Epithelial cell of proximal tubule (primary cell): ENCODE results near the gene BMPER. TPM values are rescaled to one million over a fixed set of nuclear protein-coding genes. Genes with fewer than 3 reads are reported as not detected.
A peak's percentile ranks its signal among the peaks of the same experiment; 100 is the strongest.

Experiments used
- DNase-seq: peaks from one replicate; pipeline ENCODE4 v3.0.0-alpha.2; 2011; ENCODE audit warnings: low read depth
- H3K4me3 ChIP-seq: 2 replicates; pipeline ENCODE4 v1.5.1; 2011; ENCODE audit warnings: low read depth, mild to moderate bottlenecking, low read length
- CTCF ChIP-seq: conservative IDR thresholded peaks from 2 replicates; pipeline ENCODE4 v1.5.1; 2012; ENCODE audit warnings: low read depth, mild to moderate bottlenecking, low read length
- total RNA-seq: library from RNA; depleted of rRNA; stranded (reverse); fragments of >200 nt; gene quantifications from 2 replicates; pipeline ENCODE4 v1.2.3, GENCODE V29; 2015

BMPER gene
- total RNA-seq, 1 donor from 2014 or later = 0.29 TPM

GRCh38 chr7:33933611-33934281 lies 28.4 kb downstream of the BMPER start:
- DNase-seq = peak; percentile 66
- TF ChIP-seq CTCF = no peak

GRCh38 chr7:33934391-33934790 lies 29.1 kb downstream of the BMPER start:
- H3K4me3 ChIP-seq = no peak overlapping the region
- no peak for DNase-seq
- TF ChIP-seq CTCF = no peak

More at GRCh38 chr7:33933611-33934281, 28.4 kb downstream of the BMPER start:
- no peak overlapping the region for H3K4me3 ChIP-seq

- H3K4me3 ChIP-seq = no peak overlapping the region
- no peak for DNase-seq
- TF ChIP-seq CTCF = no peak
These were observed 31.2 kb downstream of the BMPER start for GRCh38 chr7:33936503-33936902.

GRCh38 chr7:33937871-33938270 lies 32.5 kb downstream of the BMPER start:
- no peak for TF ChIP-seq CTCF
- H3K4me3 ChIP-seq = no peak overlapping the region
- DNase-seq = no peak

- no peak for TF ChIP-seq CTCF
- H3K4me3 ChIP-seq = no peak overlapping the region
- no peak for DNase-seq
These were observed 33.8 kb downstream of the BMPER start for GRCh38 chr7:33939121-33939520.

- no peak overlapping the region for H3K4me3 ChIP-seq
- TF ChIP-seq CTCF = no peak
These were observed 35.2 kb downstream of the BMPER start for GRCh38 chr7:33940503-33940902.

GRCh38 chr7:33941418-33941817 lies 36.1 kb downstream of the BMPER start:
- no peak for TF ChIP-seq CTCF
- DNase-seq = no peak
- no peak overlapping the region for H3K4me3 ChIP-seq

More at GRCh38 chr7:33940503-33940902, 35.2 kb downstream of the BMPER start:
- no peak for DNase-seq
